ENCODE measurements around the gene ANKRD44.

Gene ANKRD44

GRCh38 chr2:197102231-197102630 is 208.3 kb downstream of the ANKRD44 start:
- no peak for DNase-seq

GRCh38 chr2:197101519-197101918 is 209.1 kb downstream of the ANKRD44 start:
- DNase-seq = no peak

GRCh38 chr2:197097578-197098366 is 212.8 kb downstream of the ANKRD44 start:
- no peak for DNase-seq

- no peak for DNase-seq
These were observed 213.9 kb downstream of the ANKRD44 start for GRCh38 chr2:197096649-197097048.

GRCh38 chr2:197092431-197092830 is 218.1 kb downstream of the ANKRD44 start:
- no peak for DNase-seq

- no peak for DNase-seq
These were observed 219.7 kb downstream of the ANKRD44 start for GRCh38 chr2:197090742-197091367.

- DNase-seq = no peak
These were observed 220.9 kb downstream of the ANKRD44 start for GRCh38 chr2:197089655-197090054.

- peak; percentile 36 for DNase-seq
These were observed 221.9 kb downstream of the ANKRD44 start for GRCh38 chr2:197088694-197089093.

- no peak for DNase-seq
These were observed 224.1 kb downstream of the ANKRD44 start for GRCh38 chr2:197086500-197086899.

GRCh38 chr2:197085665-197086064 is 224.9 kb downstream of the ANKRD44 start:
- DNase-seq = no peak

- peak; percentile 37 for DNase-seq
These were observed 229.3 kb downstream of the ANKRD44 start for GRCh38 chr2:197081294-197081693.

GRCh38 chr2:197080578-197081216 is 229.9 kb downstream of the ANKRD44 start:
- DNase-seq = no peak

GRCh38 chr2:197079832-197080555 is 230.6 kb downstream of the ANKRD44 start:
- peak; percentile 36 for DNase-seq

- DNase-seq = peak; percentile 29
These were observed 231.2 kb downstream of the ANKRD44 start for GRCh38 chr2:197079414-197079813.

GRCh38 chr2:197078535-197078934 is 232.0 kb downstream of the ANKRD44 start:
- DNase-seq = peak; percentile 57

- no peak for DNase-seq
These were observed 233.2 kb downstream of the ANKRD44 start for GRCh38 chr2:197077336-197077735.

- DNase-seq = no peak
These were observed 233.9 kb downstream of the ANKRD44 start for GRCh38 chr2:197076652-197077051.

- DNase-seq = no peak
These were observed 234.7 kb downstream of the ANKRD44 start for GRCh38 chr2:197075754-197076337.

- no peak for DNase-seq
These were observed 235.3 kb downstream of the ANKRD44 start for GRCh38 chr2:197075281-197075680.

- peak; percentile 94 for DNase-seq
These were observed 236.7 kb downstream of the ANKRD44 start for GRCh38 chr2:197073701-197074433.

- peak; percentile 41 for DNase-seq
These were observed 237.3 kb downstream of the ANKRD44 start for GRCh38 chr2:197073270-197073669.

GRCh38 chr2:197072533-197072932 is 238.0 kb downstream of the ANKRD44 start:
- DNase-seq = no peak
